DMS153 treated with DMSO at 0.1 percent for 48 hours (cell line): Measurements from ENCODE around the gene ZNF407.

Experiments
- DNase-seq: peaks from one replicate; lab custom pipeline; 2025; ENCODE audit not compliant: unreplicated experiment; lab: John Stamatoyannopoulos, UW

Gene ZNF407

GRCh38 chr18:75064513-75064905 lies 466.8 kb downstream of the ZNF407 start:
- no peak for DNase-seq

GRCh38 chr18:75065251-75066000 lies 467.8 kb downstream of the ZNF407 start:
- DNase-seq: peak; percentile 42

- DNase-seq: no peak
Measured at GRCh38 chr18:75066021-75066880, 468.6 kb downstream of the ZNF407 start.

GRCh38 chr18:75066936-75067335 lies 469.3 kb downstream of the ZNF407 start:
- no peak for DNase-seq

GRCh38 chr18:75067996-75068645 lies 470.5 kb downstream of the ZNF407 start:
- no peak for DNase-seq

- DNase-seq: no peak
Measured at GRCh38 chr18:75068682-75069435, 471.2 kb downstream of the ZNF407 start.

- peak; percentile 5 for DNase-seq
Measured at GRCh38 chr18:75070235-75070624, 472.6 kb downstream of the ZNF407 start.

GRCh38 chr18:75070625-75071483 lies 473.2 kb downstream of the ZNF407 start:
- DNase-seq: peak; percentile 70

- DNase-seq: no peak
Measured at GRCh38 chr18:75071484-75071785, 473.8 kb downstream of the ZNF407 start.

- DNase-seq: no peak
Measured at GRCh38 chr18:75071866-75072671, 474.4 kb downstream of the ZNF407 start.

GRCh38 chr18:75072672-75073371 lies 475.2 kb downstream of the ZNF407 start:
- DNase-seq: no peak

- DNase-seq: no peak
Measured at GRCh38 chr18:75073654-75074053, 476.0 kb downstream of the ZNF407 start.

GRCh38 chr18:75074196-75075015 lies 476.7 kb downstream of the ZNF407 start:
- no peak for DNase-seq

- DNase-seq: no peak
Measured at GRCh38 chr18:75075016-75075305, 477.3 kb downstream of the ZNF407 start.

- DNase-seq: no peak
Measured at GRCh38 chr18:75075429-75075841, 477.8 kb downstream of the ZNF407 start.

GRCh38 chr18:75076286-75076685 lies 478.6 kb downstream of the ZNF407 start:
- DNase-seq: no peak

GRCh38 chr18:75081486-75081885 lies 483.8 kb downstream of the ZNF407 start:
- no peak for DNase-seq

- no peak for DNase-seq
Measured at GRCh38 chr18:75083131-75083530, 485.5 kb downstream of the ZNF407 start.
